Measurements from ENCODE around the gene RBPMS2.

- TF ChIP-seq POLR2A (IDR thresholded peaks at IDR 0.05; ENCODE audit: low read length) (no peak), GATA1 (IDR thresholded peaks at IDR 0.05; ENCODE audit: low read depth, low read length) (no peak)
Observed at GRCh38 chr15:64806509-64806908, 31.1 kb upstream of the RBPMS2 start.

Measured in erythroblast (primary cell).